Middle frontal gyrus (tissue), 1 donor: Measurements from ENCODE around the gene WWC2.
"Not testable (repeated sequence)": the region's sequence is repeated elsewhere in the genome, so short reads cannot be mapped to it uniquely, and the experiment has no call there.

Experiments
- DNase-seq: peaks from one replicate; pipeline ENCODE4 v3.0.0-alpha.2; 2015; ENCODE audit warnings: low spot score; ENCODE audit errors: extremely low spot score

Gene WWC2

DNA sequence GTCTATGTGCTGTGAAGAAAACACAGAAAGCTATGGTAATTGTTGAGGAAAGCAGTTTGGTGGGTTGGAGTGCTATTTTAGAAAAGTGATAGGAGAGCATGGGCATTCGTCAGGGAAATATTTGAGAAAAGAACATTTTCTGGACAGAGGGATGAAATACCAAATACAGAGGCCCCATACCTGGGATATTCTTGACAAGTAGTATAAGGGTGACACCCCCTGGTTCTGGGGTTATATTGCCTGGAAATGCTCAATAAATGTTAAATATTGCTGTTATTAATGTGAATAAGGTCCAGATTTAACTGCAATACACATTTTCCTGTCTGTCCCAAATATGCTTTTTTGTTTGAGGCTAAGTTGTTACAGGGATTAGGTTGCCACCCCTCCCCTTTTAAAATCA lies 42.9 kb downstream of the WWC2 start:
- DNase-seq = no peak

DNA sequence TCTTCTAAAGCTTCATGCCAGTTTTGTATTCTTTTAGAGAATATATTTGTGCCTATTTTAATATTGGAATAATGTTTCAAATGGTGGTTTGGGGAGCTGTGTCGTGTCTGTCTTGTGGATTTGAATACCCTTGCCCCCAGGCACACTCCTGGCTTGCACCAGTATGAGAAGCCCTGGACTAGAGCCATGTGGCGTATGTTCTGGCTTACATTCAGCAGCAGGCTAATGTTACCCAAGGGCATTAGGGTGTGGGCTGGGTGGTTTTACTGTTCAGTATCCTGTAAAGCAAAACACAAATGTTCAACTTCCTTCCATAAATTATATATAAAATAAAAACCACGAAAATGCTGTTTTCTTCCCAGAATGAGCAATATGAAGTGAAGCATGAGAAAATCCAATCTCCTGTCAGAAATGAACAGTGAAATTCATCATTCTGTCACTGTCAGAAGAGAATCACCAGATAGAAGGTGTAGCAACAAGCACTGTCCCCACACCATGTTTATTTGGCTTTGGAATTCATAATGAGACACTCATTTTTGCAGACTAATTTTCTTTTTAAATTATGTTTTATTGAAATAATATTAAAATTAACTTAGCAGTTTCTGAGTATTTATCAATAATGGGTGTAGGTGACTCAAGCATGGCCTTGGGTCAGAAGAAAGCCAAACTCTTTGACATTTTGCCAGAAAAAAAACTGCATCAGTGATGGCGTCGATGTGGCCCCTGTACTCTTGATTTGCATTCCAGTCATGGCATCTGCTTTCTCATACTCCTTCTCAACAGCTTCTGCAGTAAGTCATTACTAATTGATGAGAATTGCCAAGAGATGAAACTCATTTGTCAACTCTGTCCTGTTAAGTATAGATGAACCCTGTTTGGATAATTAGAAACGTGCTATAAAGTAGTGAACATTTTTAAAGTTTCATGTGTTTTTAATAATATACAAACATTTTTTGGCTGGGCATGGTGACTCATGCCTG lies 43.8 kb downstream of the WWC2 start:
- DNase-seq = no peak

DNA sequence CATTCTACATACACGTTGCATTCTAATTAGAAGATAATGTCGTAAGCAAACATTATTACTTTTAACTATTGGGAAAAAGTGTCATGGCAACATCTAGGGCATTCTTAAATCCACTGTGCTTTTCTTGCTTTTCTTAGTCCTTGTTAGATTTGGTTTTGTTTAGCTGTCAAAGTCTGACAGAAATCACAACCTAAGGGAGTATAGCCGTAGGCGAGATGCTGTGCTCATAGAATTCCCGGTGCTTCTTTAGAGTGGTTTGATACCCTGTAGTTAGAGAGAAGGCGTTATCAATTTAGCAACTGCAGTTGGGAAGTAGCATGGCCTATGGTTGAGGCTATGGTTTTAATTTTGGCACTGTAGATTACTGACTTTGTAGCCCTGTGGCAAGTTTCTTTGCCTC lies 45.7 kb downstream of the WWC2 start:
- no peak for DNase-seq

GRCh38 chr4:183145773-183146172 lies 46.7 kb downstream of the WWC2 start:
- DNase-seq = no peak

DNA sequence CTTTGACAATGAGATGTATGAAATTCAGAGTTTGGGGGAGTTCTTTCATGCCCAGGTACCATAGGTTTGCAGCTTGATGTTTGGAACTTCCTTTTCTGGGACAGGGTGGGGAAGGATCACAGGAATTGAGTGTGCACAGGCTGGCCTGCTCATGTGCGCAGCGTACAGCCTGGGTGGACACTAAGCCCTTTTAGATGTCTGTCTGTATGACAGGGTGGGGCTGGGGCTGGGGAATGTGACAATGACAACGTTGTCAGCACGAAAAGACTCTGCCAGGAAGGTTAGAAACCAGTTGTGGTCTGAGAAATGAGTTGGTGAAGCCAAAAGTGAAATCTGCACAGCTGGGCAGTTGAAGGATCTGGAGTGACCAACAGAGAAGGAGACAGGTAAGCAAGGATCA lies 47.4 kb downstream of the WWC2 start:
- DNase-seq = no peak

DNA sequence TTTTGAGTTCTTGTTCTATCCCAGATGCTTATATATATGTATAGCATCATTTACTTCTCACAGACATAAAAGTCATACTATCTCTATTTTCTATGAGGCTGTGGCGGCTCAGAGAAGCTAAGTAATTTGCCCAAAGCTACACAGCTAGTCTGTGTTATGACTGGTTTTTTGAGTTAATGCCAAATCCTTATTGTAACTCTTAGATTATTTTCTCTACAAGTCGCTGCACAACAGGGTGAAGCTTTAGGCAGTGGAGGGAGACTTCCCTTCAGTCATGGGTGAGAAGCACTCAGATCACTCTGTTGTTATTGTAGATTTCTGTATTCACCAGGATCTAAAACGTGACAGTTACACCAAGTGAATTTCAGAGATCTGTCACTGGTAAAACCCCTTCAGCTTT lies 48.1 kb downstream of the WWC2 start:
- no peak for DNase-seq

GRCh38 chr4:183147983-183148382 lies 48.9 kb downstream of the WWC2 start:
- no peak for DNase-seq

DNA sequence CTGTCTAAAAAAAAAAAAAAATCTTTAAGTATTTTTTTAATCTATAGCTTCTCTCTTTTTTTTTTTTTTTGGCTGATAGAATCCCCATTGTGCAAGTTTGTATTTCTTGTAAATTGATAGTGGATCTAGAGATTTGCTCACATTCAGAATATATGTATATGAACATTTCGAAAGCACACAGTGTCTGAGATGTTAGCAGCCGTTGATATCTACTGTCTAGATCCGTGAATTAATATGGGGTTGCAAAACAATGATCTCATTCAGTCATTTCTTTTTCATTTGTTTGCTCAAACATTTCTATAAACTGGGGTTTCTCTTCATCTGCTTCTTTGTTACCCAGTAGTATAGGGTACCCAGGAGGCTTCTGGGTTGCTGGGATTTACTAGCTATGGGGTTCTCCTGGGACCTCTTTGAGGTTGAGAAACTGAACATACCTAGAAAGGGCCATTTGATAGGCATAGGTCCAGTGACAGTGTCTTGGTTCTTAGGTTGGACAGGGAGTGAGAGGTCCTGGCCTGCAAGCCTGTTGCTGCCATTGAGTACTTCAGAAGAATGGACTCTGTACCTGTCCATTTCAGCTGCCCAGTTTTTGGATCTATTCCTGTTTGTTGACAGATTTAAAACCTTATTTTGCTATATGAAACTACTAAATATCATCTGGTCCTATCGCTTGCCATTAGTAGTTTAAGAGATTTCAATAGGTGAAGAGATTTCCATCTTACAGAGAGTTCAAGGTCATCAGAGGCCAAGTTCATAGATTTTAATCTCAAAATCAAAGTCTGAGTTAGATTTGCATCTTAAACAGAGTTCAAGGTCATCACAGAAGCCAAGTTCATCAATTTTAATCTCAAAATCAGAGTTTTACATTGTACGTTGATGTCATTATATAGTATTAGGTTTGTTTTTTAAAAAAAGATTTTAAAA lies 50.8 kb downstream of the WWC2 start:
- DNase-seq = no peak

GRCh38 chr4:183150664-183151063 lies 51.6 kb downstream of the WWC2 start:
- DNase-seq = not testable (repeated sequence)

GRCh38 chr4:183152232-183152631 lies 53.2 kb downstream of the WWC2 start:
- not testable (repeated sequence) for DNase-seq

- no peak for DNase-seq
These were observed 54.3 kb downstream of the WWC2 start for GRCh38 chr4:183153190-183153916.

DNA sequence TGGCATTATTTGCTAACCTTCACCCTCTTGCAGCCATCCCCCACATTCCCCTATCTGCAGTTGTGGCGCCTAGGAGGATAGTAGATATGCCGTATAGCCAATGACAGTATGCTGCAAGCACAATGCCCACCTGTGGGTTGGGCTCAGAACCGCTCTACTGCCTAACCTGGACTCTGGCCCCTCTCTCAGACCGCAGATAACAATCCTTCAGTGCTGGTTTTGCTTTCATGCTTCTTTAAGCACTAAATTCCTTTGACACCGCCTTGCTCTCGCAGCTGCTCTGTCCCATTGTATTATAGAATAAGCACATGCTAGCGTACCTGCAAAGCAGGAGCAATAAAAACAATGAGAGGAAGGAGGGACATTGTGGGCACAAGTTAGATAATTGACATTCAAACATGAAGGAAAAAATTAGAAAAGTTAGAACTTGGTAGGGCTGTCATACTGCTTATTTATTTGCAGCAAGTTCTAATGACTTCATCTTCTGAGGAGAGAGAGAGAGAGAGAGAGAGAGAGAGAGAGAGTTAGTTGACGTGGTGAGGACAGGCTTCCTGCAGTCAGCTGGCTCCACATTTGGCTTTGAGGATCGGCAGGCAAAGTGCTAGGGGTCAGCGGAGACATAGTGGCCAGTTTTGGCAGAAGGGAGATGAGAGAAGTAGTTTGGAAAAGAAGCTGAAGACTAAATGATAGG lies 55.8 kb downstream of the WWC2 start:
- DNase-seq = no peak

DNA sequence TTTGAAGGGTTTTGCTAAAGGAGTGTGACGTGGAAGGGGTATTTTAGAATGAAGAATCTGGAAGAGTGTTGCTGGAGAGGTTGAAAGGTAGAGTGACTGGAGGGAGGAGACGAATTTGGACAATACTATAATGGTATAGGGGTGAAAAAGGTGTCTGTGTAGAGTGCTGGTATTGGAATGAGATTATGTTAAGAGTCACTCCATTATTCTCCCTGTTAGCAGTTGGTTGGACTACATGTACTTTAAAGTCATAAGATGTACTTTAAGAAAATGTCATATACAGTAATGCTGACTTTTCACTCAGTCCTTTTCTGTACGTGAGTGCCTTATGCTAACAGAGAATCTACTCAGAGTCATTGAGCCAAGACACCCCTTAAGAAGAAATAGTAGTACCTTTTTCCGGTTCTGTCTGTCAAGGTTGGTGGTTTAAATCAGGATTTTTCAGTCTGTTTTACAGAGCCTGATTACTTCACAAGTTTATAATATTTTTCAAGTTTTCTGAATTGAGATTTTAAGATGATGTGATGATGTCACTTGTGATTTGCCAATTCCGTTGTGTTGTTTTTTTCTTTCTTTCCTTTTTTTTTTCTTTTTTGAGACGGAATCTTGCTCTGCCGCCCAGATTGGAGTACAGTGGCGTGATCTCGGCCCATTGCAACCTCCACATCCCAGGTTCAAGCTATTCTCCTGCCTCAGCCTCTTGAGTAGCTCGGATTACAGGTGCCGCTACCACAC lies 56.6 kb downstream of the WWC2 start:
- no peak for DNase-seq

DNA sequence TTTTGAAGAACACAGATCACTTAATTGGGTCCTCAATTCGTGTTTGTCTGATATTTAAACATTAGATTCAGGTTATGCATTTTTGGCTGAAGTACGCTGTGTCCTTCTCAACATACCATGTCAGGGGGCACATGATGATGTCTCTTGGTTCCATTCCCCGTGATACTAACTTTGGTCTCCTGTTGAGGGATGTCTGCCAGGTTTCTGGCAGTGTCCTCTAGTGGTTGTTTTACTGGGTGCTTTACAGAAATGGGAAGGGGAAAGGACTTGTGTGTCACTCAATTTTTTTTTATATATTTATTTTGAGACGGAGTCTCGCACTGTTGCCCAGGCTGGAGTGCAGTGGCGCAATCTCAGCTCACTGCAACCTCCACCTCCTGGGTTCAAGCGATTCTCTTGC lies 58.2 kb downstream of the WWC2 start:
- no peak for DNase-seq

DNA sequence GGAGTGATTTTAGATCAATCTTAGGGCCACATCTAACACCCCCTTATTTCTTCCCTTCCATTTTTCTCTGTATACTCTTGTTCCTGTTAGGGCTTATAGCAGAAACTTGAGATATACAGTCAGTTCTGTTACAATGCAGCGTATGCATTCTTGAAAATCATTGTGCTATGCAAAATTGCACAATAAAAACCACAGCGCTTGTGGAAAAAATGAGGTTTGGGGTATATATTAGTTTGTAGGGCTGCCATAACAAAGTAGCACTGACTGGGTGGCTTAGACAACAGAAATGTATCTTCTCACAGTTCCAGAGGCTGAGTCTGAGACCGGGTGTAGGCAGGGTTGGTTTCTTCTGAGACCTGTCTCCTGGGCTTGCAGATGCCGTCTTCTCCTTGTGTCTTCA lies 59.0 kb downstream of the WWC2 start:
- DNase-seq = no peak

DNA sequence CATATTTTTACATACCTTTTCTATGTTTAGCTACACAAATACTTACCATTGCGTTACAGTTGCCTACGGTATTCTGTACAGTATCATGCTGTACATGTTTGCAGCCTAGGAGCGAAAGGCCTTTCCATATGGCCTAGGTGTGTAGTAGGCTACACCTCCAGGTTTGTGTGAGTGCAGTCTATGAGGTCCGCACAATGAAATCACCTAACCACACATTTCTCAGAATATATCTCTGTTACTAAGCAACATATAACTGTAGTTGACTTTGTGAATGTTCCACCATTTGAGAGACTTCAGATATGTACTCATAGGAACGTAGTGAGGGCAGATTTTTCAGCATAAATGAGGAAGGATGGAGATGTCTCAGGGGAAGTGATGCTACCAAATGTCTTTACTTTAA lies 62.6 kb downstream of the WWC2 start:
- no peak for DNase-seq

GRCh38 chr4:183163135-183163534 lies 64.1 kb downstream of the WWC2 start:
- DNase-seq = no peak

GRCh38 chr4:183164963-183165362 lies 65.9 kb downstream of the WWC2 start:
- DNase-seq = no peak

DNA sequence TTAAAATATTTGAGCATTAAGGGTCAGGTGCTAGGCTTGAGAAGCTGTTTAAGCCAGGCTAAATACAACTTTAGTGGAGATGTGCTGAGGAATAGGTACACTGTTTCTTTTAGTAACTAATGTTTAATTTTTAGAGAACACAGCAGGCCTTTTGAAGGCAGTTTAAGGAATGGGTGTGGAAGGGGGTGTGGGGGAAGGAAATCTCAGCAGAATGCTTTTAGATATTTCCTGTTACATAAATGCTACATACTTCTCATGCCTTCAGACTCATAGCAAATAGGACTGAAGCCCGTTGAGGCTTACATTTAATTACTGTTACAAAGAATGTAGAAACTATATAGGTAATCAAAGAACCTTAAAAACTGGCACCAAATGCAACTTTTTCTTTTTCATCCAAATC lies 66.3 kb downstream of the WWC2 start:
- DNase-seq = no peak

DNA sequence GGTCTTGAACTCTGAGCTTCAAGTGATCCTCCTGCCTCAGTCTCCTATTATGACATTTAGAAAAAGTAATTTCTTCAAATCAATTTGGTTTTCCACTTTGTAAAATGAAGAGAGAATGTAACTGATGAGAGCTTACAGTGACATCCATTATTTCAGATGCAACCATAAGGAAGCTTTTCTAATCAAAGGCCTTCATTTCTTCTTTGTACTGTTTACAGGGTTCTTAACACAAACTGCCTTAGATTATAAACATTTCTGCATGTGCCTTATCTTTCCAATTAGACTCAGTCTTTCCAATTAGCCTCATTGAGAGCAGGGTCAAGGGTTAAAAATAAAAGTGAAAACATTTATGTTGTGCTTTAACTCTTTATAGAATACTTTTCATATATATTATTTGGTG lies 71.8 kb downstream of the WWC2 start:
- DNase-seq = no peak
